Transverse colon (tissue), 4 donors: ENCODE measurements around the gene P3H3. TPM values are rescaled to one million over a fixed set of nuclear protein-coding genes. Genes with fewer than 3 reads are reported as not detected.
"Not testable (repeated sequence)": the region's sequence is repeated elsewhere in the genome, so short reads cannot be mapped to it uniquely, and the experiment has no call there.

ENCODE experiments used
- DNase-seq: peaks from one replicate; pipeline ENCODE4 v3.0.0-alpha.2; 2019
- H3K27ac ChIP-seq, 4 donors: fragments of 200-600 bp; sonication (generic); 2 replicates each; pipeline ENCODE4 v1.5.1; 2016 to 2018; ENCODE audit warnings: inconsistent platforms in 4 of 4
- H3K27me3 ChIP-seq: fragments of 200-600 bp; sonication (generic); 2 replicates; pipeline ENCODE4 v1.5.1; 2017; ENCODE audit warnings: inconsistent platforms
- H3K36me3 ChIP-seq, 4 donors: fragments of 200-600 bp; sonication (generic); 2 replicates each; pipeline ENCODE4 v1.5.1; 2017 to 2019; ENCODE audit warnings: inconsistent platforms in 4 of 4
- H3K4me1 ChIP-seq, 4 donors: fragments of 200-600 bp; sonication (generic); 2 replicates each; pipeline ENCODE4 v1.5.1; 2017 to 2020; ENCODE audit warnings: inconsistent platforms in 4 of 4
- H3K4me3 ChIP-seq, 4 donors: fragments of 200-600 bp; sonication (generic); 1 replicate in 1 of 4; 2 replicates in 3 of 4; pipeline versions ENCODE4 v1.5.1 to v1.6.1; 2017 to 2019; ENCODE audit warnings: inconsistent platforms in 4 of 4
- H3K9me3 ChIP-seq, 2 donors: fragments of 200-600 bp; sonication (generic); 2 replicates each; pipeline ENCODE4 v1.5.1; 2017 to 2019; ENCODE audit warnings: inconsistent platforms in 2 of 2
- CTCF ChIP-seq, 5 experiments: fragments of 200-600 bp in 3 of 5; fragments of 450-650 bp in 2 of 5; sonication (generic) in 3 of 5; IDR thresholded peaks; 1 replicate in 2 of 5; 2 replicates in 3 of 5; pipeline ENCODE4 v1.5.1; 2016 to 2017; ENCODE audit warnings: antibody characterized with exemption in 5 of 5, inconsistent platforms in 3 of 5, mild to moderate bottlenecking in 2 of 5, moderate library complexity in 1 of 5
- EP300 ChIP-seq: sonication (generic); formaldehyde crosslinking; IDR thresholded peaks from one replicate; pipeline ENCODE4 v1.6.1; 2017; ENCODE audit warnings: antibody characterized with exemption, low read depth
- POLR2A ChIP-seq: fragments of 450-650 bp; IDR thresholded peaks from one replicate; pipeline ENCODE4 v1.6.1; 2016; ENCODE audit warnings: antibody characterized with exemption, mild to moderate bottlenecking, moderate library complexity
- POLR2AphosphoS5 ChIP-seq, 3 donors: sonication (generic); formaldehyde crosslinking; IDR thresholded peaks; one replicate each; pipeline ENCODE4 v1.6.1; 2016; ENCODE audit warnings: antibody characterized with exemption in 3 of 3
- WGBS, 2 donors: methylation state at CpG; one replicate each; pipeline ENCODE4 v1.1.5; 2018; ENCODE audit warnings: low coverage in 1 of 2; 5-methylcytosine and 5-hydroxymethylcytosine counted together
- in situ Hi-C, 4 donors: fragments of 200-750 bp; cut with MboI; loops; one replicate each; pipeline versions ENCODE4 v1.15.0 to v1.15.1; 2017; ENCODE audit warnings: low sequenced_read_pairs in 3 of 4, low pct_ligation_motif_present in 1 of 4, low pct_unique_long_range_greater_than_20kb in 1 of 4
- intact Hi-C: fragments of 100-400 bp; cut with DNase I; formaldehyde crosslinking; loops from one replicate; pipeline ENCODE4 v1.15.1; 2023; ENCODE audit warnings: low total_unique reads
- total RNA-seq, 4 donors: library from RNA; depleted of rRNA; stranded (reverse); fragments of >200 nt; gene quantifications; one replicate each; pipeline ENCODE4 v1.1.0, GENCODE V29; 2016

P3H3 gene
- total RNA-seq, 4 donors from 2014 or later: 5.9 to 32.9 (median 14.4) TPM

GRCh38 chr12:6871052-6871957, 43.1 kb downstream of the P3H3 start:
- intact Hi-C loops (loop anchor here (5.0 kb wide), 1 partner anchor 66 kb away; no protein-coding TSS in a partner anchor), in situ Hi-C loops (no loop called here)
- H3K36me3 ChIP-seq: peaks cover 0 to 10% (median 5%) of the 10 kb centered on the region in 4 donors
- DNase-seq: peak; percentile 83
- peaks cover 24 to 58% (median 50%) of the 10 kb centered on the region in 4 donors for H3K4me1 ChIP-seq
- H3K4me3 ChIP-seq: peak overlapping the region in 3 of 4 donors; percentile 58 to 81 (median 77)
- H3K27me3 ChIP-seq: no peaks in the 10 kb centered on the region
- no peaks in the 10 kb centered on the region for H3K9me3 ChIP-seq
- peak overlapping the region; percentile 89 to 99 (median 92) for H3K27ac ChIP-seq
- 20 to 60% methylated on average over 1 to 12 of the region's 12 CpGs for WGBS, 2 donors
- peak; percentile 59 to 76 (median 65) for TF ChIP-seq POLR2AphosphoS5 (IDR thresholded peaks at IDR 0.05)
- peak; percentile 40 for TF ChIP-seq POLR2A
- no peak for TF ChIP-seq CTCF (IDR thresholded peaks at IDR 0.05)
- no peak for TF ChIP-seq EP300

- Histone ChIP-seq H3K36me3 (peaks cover 0 to 10% (median 5%) of the 10 kb centered on the region in 4 donors), H3K9me3 (no peaks in the 10 kb centered on the region), H3K27ac (peak overlapping the region; percentile 89 to 99 (median 92)), H3K27me3 (no peaks in the 10 kb centered on the region), H3K4me3 (peak overlapping the region; percentile 51 to 81 (median 68)), H3K4me1 (peaks cover 24 to 51% (median 43%) of the 10 kb centered on the region in 4 donors)
- in situ Hi-C loops (no loop called here), intact Hi-C loops (loop anchor here (5.0 kb wide), 1 partner anchor 65 kb away; no protein-coding TSS in a partner anchor)
- 0 to 4% methylated on average over 7 to 32 of the region's 40 CpGs for WGBS, 2 donors
- DNase-seq: peak; percentile 91
- no peak for TF ChIP-seq EP300
- peak; percentile 93 to 98 (median 97) for TF ChIP-seq CTCF (IDR thresholded peaks at IDR 0.05)
- peak; percentile 14 to 82 (median 59) for TF ChIP-seq POLR2AphosphoS5 (IDR thresholded peaks at IDR 0.05)
- no peak for TF ChIP-seq POLR2A
These were observed 44.2 kb downstream of the P3H3 start for GRCh38 chr12:6872073-6873048.

GRCh38 chr12:6873094-6874014, 45.1 kb downstream of the P3H3 start, which contains the start of gene SPSB2:
TSS of gene SPSB2 (minus strand) at chr12:6873303. CDS start at chr12:6872901, 402 bp downstream.
- Histone ChIP-seq H3K4me3 (peak within 1 kb of the TSS; percentile 58 to 81 (median 69)), H3K9me3 (no peaks in the 10 kb centered on the region), H3K27ac (peak within 1 kb of the TSS; percentile 89 to 99 (median 92)), H3K27me3 (no peaks in the 10 kb centered on the region), H3K4me1 (peaks cover 23 to 49% (median 41%) of the 10 kb centered on the region in 4 donors), H3K36me3 (peaks cover 0 to 10% (median 5%) of the 10 kb centered on the region in 4 donors)
- TF ChIP-seq EP300 (no peak), POLR2AphosphoS5 (IDR thresholded peaks at IDR 0.05) (peak; percentile 81 to 91 (median 88)), CTCF (IDR thresholded peaks at IDR 0.05) (peak in 1 of 5 experiments; percentile 2), POLR2A (peak; percentile 83)
- in situ Hi-C loops (no loop called here), intact Hi-C loops (loop anchor here (5.0 kb wide), 1 partner anchor 64 kb away; no protein-coding TSS in a partner anchor)
- peak; percentile 99 for DNase-seq
- WGBS, 2 donors: 0 to 20% methylated on average over 1 to 21 of the region's 66 CpGs

- peak overlapping the region in 3 of 4 donors; percentile 58 to 81 (median 77) for H3K4me3 ChIP-seq
These were observed 45.8 kb downstream of the P3H3 start for GRCh38 chr12:6874015-6874368.

GRCh38 chr12:6879824-6880223, 51.6 kb downstream of the P3H3 start:
- DNase-seq, in situ Hi-C loops, H3K4me1 ChIP-seq, H3K36me3 ChIP-seq, intact Hi-C loops, H3K9me3 ChIP-seq, H3K27me3 ChIP-seq, H3K4me3 ChIP-seq: not testable (repeated sequence)
- H3K27ac ChIP-seq: peak overlapping the region in 3 of 4 donors; percentile 54 to 63 (median 60)
- WGBS, 2 donors: 73 to 90% methylated on average over 4 to 11 of the region's 11 CpGs

More at GRCh38 chr12:6874015-6874368, 45.8 kb downstream of the P3H3 start:
- H3K36me3 ChIP-seq: peaks cover 0 to 10% (median 5%) of the 10 kb centered on the region in 4 donors
- H3K27ac ChIP-seq: peak overlapping the region; percentile 89 to 99 (median 92)
- H3K9me3 ChIP-seq, in situ Hi-C loops, H3K27me3 ChIP-seq, DNase-seq: not testable (repeated sequence)
- 48 to 51% methylated on average over 8 to 9 of the region's 9 CpGs for WGBS, 2 donors
- intact Hi-C loops: loop anchor here (5.0 kb wide), 1 partner anchor 63 kb away; no protein-coding TSS in a partner anchor
- H3K4me1 ChIP-seq: peaks cover 17 to 42% (median 35%) of the 10 kb centered on the region in 4 donors
